ENCODE results near the gene SPSB2. TPM values are rescaled to one million over a fixed set of nuclear protein-coding genes. Genes with fewer than 3 reads are reported as not detected.
"Not testable (repeated sequence)": the region's sequence is repeated elsewhere in the genome, so short reads cannot be mapped to it uniquely, and the experiment has no call there.

SPSB2 gene
- total and polyA plus RNA-seq, 5 donors, result 2.5 to 4.6 (median 4.0) TPM

GRCh38 chr12:6899427-6899826, 26.3 kb upstream of the SPSB2 start:
- ATAC-seq (no peak), DNase-seq (no peak)
- Histone ChIP-seq H3K27ac (ENCODE audit: low read length) (no peak overlapping the region), H3K4me1 (ENCODE audit: control insufficient read depth, insufficient read depth, low read length) (no peaks in the 10 kb centered on the region), H3K4me3 (ENCODE audit: low read length) (no peak overlapping the region), H3K27me3 (ENCODE audit: control insufficient read depth, insufficient read depth) (no peaks in the 10 kb centered on the region), H3K9me3 (ENCODE audit: control insufficient read depth, low read length) (no peaks in the 10 kb centered on the region)
- intact Hi-C loops (cut with DNase I), result no loop called here
- WGBS, result 70% methylated on average over 5 of the region's 5 CpGs

- DNase-seq, result no peak
- no peak for ATAC-seq
- H3K4me3 ChIP-seq (ENCODE audit: low read length), result no peak overlapping the region
- intact Hi-C loops (cut with DNase I), result no loop called here
- no peaks in the 10 kb centered on the region for H3K27me3 ChIP-seq (ENCODE audit: control insufficient read depth, insufficient read depth)
- H3K4me1 ChIP-seq (ENCODE audit: control insufficient read depth, insufficient read depth, low read length), result no peaks in the 10 kb centered on the region
- H3K9me3 ChIP-seq (ENCODE audit: control insufficient read depth, low read length), result no peaks in the 10 kb centered on the region
- no peak overlapping the region for H3K27ac ChIP-seq (ENCODE audit: low read length)
- 75% methylated on average over 6 of the region's 6 CpGs for WGBS
Measured at GRCh38 chr12:6896846-6897435, 23.8 kb upstream of the SPSB2 start.

GRCh38 chr12:6894321-6894720, 21.2 kb upstream of the SPSB2 start:
- no peak for ATAC-seq
- WGBS, result 76% methylated on average over 3 of the region's 3 CpGs
- no peaks in the 10 kb centered on the region for H3K9me3 ChIP-seq (ENCODE audit: control insufficient read depth, low read length)
- peaks cover 2% of the 10 kb centered on the region for H3K4me1 ChIP-seq (ENCODE audit: control insufficient read depth, insufficient read depth, low read length)
- H3K27ac ChIP-seq (ENCODE audit: low read length), result no peak overlapping the region
- no peaks in the 10 kb centered on the region for H3K27me3 ChIP-seq (ENCODE audit: control insufficient read depth, insufficient read depth)
- DNase-seq, result no peak
- intact Hi-C loops (cut with DNase I), result no loop called here
- H3K4me3 ChIP-seq (ENCODE audit: low read length), result no peak overlapping the region

- H3K4me1 ChIP-seq (ENCODE audit: control insufficient read depth, insufficient read depth, low read length); H3K4me3 ChIP-seq (ENCODE audit: low read length); H3K27ac ChIP-seq (ENCODE audit: low read length); DNase-seq; H3K27me3 ChIP-seq (ENCODE audit: control insufficient read depth, insufficient read depth); H3K9me3 ChIP-seq (ENCODE audit: control insufficient read depth, low read length); ATAC-seq; intact Hi-C loops (cut with DNase I): not testable (repeated sequence)
- 93% methylated on average over 3 of the region's 3 CpGs for WGBS
Measured at GRCh38 chr12:6892683-6893082, 19.6 kb upstream of the SPSB2 start.

GRCh38 chr12:6891646-6892001, 18.5 kb upstream of the SPSB2 start:
- Histone ChIP-seq H3K27me3 (ENCODE audit: control insufficient read depth, insufficient read depth) (no peaks in the 10 kb centered on the region), H3K9me3 (ENCODE audit: control insufficient read depth, low read length) (no peaks in the 10 kb centered on the region), H3K4me1 (ENCODE audit: control insufficient read depth, insufficient read depth, low read length) (peaks cover 2% of the 10 kb centered on the region), H3K27ac (ENCODE audit: low read length) (peak overlapping the region; percentile 96), H3K4me3 (ENCODE audit: low read length) (peak overlapping the region; percentile 63)
- 86% methylated on average over 5 of the region's 5 CpGs for WGBS
- DNase-seq (no peak), ATAC-seq (peak; percentile 5 to 7)
- intact Hi-C loops (cut with DNase I), result no loop called here

GRCh38 chr12:6890789-6891645, 17.9 kb upstream of the SPSB2 start:
- peak overlapping the region; percentile 63 for H3K4me3 ChIP-seq (ENCODE audit: low read length)
- no peaks in the 10 kb centered on the region for H3K27me3 ChIP-seq (ENCODE audit: control insufficient read depth, insufficient read depth)
- H3K9me3 ChIP-seq (ENCODE audit: control insufficient read depth, low read length), result no peaks in the 10 kb centered on the region
- intact Hi-C loops (cut with DNase I), result no loop called here
- H3K27ac ChIP-seq (ENCODE audit: low read length), result peak overlapping the region; percentile 96
- ATAC-seq (peak; percentile 97 to 98), DNase-seq (peak; percentile 98 to 100 (median 100))
- H3K4me1 ChIP-seq (ENCODE audit: control insufficient read depth, insufficient read depth, low read length), result peaks cover 2% of the 10 kb centered on the region
- 1% methylated on average over 68 of the region's 68 CpGs for WGBS

GRCh38 chr12:6889775-6890573, 16.9 kb upstream of the SPSB2 start:
- H3K27me3 ChIP-seq (ENCODE audit: control insufficient read depth, insufficient read depth); ATAC-seq; H3K27ac ChIP-seq (ENCODE audit: low read length); intact Hi-C loops (cut with DNase I); H3K4me3 ChIP-seq (ENCODE audit: low read length); H3K4me1 ChIP-seq (ENCODE audit: control insufficient read depth, insufficient read depth, low read length); H3K9me3 ChIP-seq (ENCODE audit: control insufficient read depth, low read length): not testable (repeated sequence)
- 93% methylated on average over 21 of the region's 21 CpGs for WGBS
- DNase-seq, result peak in 1 of 3 donors; percentile 59

GRCh38 chr12:6888794-6889193, 15.7 kb upstream of the SPSB2 start:
- H3K4me3 ChIP-seq (ENCODE audit: low read length); H3K27me3 ChIP-seq (ENCODE audit: control insufficient read depth, insufficient read depth); intact Hi-C loops (cut with DNase I); H3K9me3 ChIP-seq (ENCODE audit: control insufficient read depth, low read length); DNase-seq; ATAC-seq; H3K27ac ChIP-seq (ENCODE audit: low read length); H3K4me1 ChIP-seq (ENCODE audit: control insufficient read depth, insufficient read depth, low read length): not testable (repeated sequence)
- WGBS, result 82% methylated on average over 7 of the region's 7 CpGs

- ATAC-seq (no peak), DNase-seq (no peak)
- no peak overlapping the region for H3K27ac ChIP-seq (ENCODE audit: low read length)
- 89% methylated on average over 2 of the region's 2 CpGs for WGBS
- no peak overlapping the region for H3K4me3 ChIP-seq (ENCODE audit: low read length)
- intact Hi-C loops (cut with DNase I), result no loop called here
- no peaks in the 10 kb centered on the region for H3K27me3 ChIP-seq (ENCODE audit: control insufficient read depth, insufficient read depth)
- no peaks in the 10 kb centered on the region for H3K9me3 ChIP-seq (ENCODE audit: control insufficient read depth, low read length)
- peaks cover 2% of the 10 kb centered on the region for H3K4me1 ChIP-seq (ENCODE audit: control insufficient read depth, insufficient read depth, low read length)
Measured at GRCh38 chr12:6888360-6888759, 15.3 kb upstream of the SPSB2 start.

- no peak for DNase-seq
- intact Hi-C loops (cut with DNase I), result no loop called here
- no peak overlapping the region for H3K27ac ChIP-seq (ENCODE audit: low read length)
- H3K4me3 ChIP-seq (ENCODE audit: low read length), result no peak overlapping the region
- no peaks in the 10 kb centered on the region for H3K9me3 ChIP-seq (ENCODE audit: control insufficient read depth, low read length)
- H3K27me3 ChIP-seq (ENCODE audit: control insufficient read depth, insufficient read depth), result no peaks in the 10 kb centered on the region
- peaks cover 2% of the 10 kb centered on the region for H3K4me1 ChIP-seq (ENCODE audit: control insufficient read depth, insufficient read depth, low read length)
- WGBS, result 82% methylated on average over 8 of the region's 8 CpGs
- no peak for ATAC-seq
Measured at GRCh38 chr12:6887460-6887859, 14.4 kb upstream of the SPSB2 start.
